Measurements from ENCODE around the gene RABGAP1L.

DNA sequence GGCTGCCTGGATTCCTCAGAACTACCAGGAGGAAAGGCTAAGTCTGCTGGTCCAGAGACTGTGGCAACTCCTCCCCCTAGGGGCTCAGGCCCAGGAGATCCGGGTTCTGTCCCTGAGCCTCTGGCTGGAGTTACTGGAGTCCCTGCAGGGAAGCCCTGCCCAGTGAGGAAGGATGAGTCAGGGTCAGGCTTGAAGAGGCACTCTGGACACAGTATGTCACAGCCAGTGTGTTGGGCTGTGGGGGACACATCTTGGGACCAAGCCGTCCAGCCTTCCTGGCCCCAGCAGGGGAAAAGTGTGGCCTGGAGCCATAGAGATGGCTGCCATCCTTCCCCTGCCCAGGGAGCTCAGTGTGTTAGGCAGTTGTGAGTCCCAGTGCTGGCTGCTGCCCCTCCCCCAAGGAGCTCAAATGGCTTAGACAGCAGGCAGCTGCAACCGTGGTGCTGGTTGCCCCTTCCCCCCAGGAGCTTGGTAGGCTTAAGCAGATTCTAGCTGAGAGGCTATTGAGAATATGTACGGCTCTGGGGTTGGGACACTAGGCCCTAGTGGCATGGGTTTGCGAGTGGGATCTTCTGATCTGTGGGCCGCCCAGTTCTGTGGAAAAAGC lies 28.2 kb upstream of the RABGAP1L start:
- no peak for TF ChIP-seq CTCF (conservative IDR thresholded peaks at IDR 0.05)
- TF ChIP-seq ZFX (IDR thresholded peaks at IDR 0.05), result no peak

Data from C4-2B (cell line).